Uterus (tissue), 2 donors: Measurements from ENCODE around the gene COA4.

Experiments
- CTCF ChIP-seq, 4 experiments: fragments of 200-600 bp in 2 of 4; fragments of 450-650 bp in 2 of 4; sonication (generic) in 2 of 4; IDR thresholded peaks; one replicate each; pipeline ENCODE4 v1.5.1; 2016 to 2019; ENCODE audit warnings: antibody characterized with exemption in 4 of 4, mild to moderate bottlenecking in 2 of 4, moderate library complexity in 1 of 4
- POLR2A ChIP-seq, 2 donors: fragments of 450-650 bp; IDR thresholded peaks; one replicate each; pipeline ENCODE4 v1.6.1; 2016; ENCODE audit warnings: antibody characterized with exemption in 2 of 2, mild to moderate bottlenecking in 1 of 2, moderate library complexity in 1 of 2

DNA sequence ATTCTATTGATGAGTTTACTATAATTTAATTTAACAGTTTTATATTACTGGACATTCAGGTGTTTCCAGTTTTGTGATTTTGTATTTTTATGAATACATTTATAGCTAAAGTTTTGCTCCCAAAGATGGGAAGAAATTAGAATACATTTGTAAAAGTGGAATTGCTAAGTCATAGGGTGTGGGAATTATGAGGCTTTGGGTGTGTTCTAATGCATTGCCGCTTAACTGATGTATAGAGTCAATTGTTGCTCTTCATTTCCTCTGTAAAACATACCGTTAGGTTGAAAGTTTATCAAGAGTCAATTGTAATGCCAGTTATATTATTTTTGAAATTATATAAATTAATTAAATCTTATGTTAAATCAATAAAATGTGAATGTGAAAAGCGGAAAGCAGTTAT is 16.4 kb upstream of the COA4 start:
- no peak for TF ChIP-seq POLR2A (IDR thresholded peaks at IDR 0.05)
- no peak for TF ChIP-seq CTCF (IDR thresholded peaks at IDR 0.05)
